ENCODE results near the gene AIF1. TPM values are rescaled to one million over a fixed set of nuclear protein-coding genes. Genes with fewer than 3 reads are reported as not detected.

Gene AIF1
- total RNA-seq, 1 donor from 2014 or later = 3.1 TPM

DNA sequence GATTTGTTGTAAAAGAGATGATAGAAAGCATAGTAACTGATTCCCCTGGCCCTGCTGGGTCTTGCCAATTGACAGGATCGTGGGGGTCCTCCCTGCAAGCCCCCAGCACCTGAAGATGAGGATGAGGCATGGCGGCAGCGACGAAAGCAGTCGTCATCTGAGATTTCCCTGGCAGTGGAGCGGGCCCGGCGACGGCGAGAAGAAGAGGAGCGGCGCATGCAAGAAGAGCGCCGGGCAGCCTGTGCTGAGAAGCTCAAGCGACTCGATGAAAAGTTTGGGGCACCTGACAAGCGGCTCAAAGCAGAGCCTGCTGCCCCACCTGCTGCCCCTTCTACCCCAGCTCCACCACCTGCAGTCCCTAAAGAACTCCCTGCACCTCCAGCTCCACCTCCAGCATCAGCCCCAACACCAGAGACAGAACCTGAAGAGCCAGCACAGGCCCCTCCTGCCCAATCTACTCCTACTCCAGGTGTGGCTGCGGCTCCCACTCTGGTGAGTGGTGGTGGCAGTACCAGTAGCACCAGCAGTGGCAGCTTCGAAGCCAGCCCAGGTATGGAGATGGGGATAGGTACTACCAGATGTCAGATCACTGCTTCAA, 12.8 kb downstream of the AIF1 start:
- Mint-ChIP-seq H3K27ac (no peak overlapping the region), H3K9me3 (ENCODE audit: low read depth) (no peaks in the 10 kb centered on the region), H3K4me1 (ENCODE audit: low read depth) (peaks cover 1% of the 10 kb centered on the region), H3K4me3 (ENCODE audit: low read depth) (no peak overlapping the region), H3K36me3 (ENCODE audit: insufficient read depth) (peaks cover 42% of the 10 kb centered on the region), H3K27me3 (no peaks in the 10 kb centered on the region)
- TF ChIP-seq, protein P1, sequence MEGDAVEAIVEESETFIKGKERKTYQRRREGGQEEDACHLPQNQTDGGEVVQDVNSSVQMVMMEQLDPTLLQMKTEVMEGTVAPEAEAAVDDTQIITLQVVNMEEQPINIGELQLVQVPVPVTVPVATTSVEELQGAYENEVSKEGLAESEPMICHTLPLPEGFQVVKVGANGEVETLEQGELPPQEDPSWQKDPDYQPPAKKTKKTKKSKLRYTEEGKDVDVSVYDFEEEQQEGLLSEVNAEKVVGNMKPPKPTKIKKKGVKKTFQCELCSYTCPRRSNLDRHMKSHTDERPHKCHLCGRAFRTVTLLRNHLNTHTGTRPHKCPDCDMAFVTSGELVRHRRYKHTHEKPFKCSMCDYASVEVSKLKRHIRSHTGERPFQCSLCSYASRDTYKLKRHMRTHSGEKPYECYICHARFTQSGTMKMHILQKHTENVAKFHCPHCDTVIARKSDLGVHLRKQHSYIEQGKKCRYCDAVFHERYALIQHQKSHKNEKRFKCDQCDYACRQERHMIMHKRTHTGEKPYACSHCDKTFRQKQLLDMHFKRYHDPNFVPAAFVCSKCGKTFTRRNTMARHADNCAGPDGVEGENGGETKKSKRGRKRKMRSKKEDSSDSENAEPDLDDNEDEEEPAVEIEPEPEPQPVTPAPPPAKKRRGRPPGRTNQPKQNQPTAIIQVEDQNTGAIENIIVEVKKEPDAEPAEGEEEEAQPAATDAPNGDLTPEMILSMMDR (IDR thresholded peaks at IDR 0.05; ENCODE audit: unreplicated experiment) = no peak
- no peak for DNase-seq (ENCODE audit: low spot score, unreplicated experiment)

GRCh38 chr6:31629014-31629413, 14.0 kb downstream of the AIF1 start:
- Mint-ChIP-seq H3K27me3 (no peaks in the 10 kb centered on the region), H3K9me3 (ENCODE audit: low read depth) (no peaks in the 10 kb centered on the region), H3K4me3 (ENCODE audit: low read depth) (no peak overlapping the region), H3K36me3 (ENCODE audit: insufficient read depth) (peaks cover 42% of the 10 kb centered on the region), H3K27ac (no peak overlapping the region), H3K4me1 (ENCODE audit: low read depth) (no peaks in the 10 kb centered on the region)
- no peak for DNase-seq (ENCODE audit: low spot score, unreplicated experiment)
- TF ChIP-seq, protein P1 (IDR thresholded peaks at IDR 0.05; ENCODE audit: unreplicated experiment) = no peak

GRCh38 chr6:31630177-31630934, 15.3 kb downstream of the AIF1 start:
- H3K27me3 Mint-ChIP-seq = no peaks in the 10 kb centered on the region
- no peak overlapping the region for H3K4me3 Mint-ChIP-seq (ENCODE audit: low read depth)
- TF ChIP-seq, protein P1 (IDR thresholded peaks at IDR 0.05; ENCODE audit: unreplicated experiment) = no peak
- no peaks in the 10 kb centered on the region for H3K4me1 Mint-ChIP-seq (ENCODE audit: low read depth)
- H3K9me3 Mint-ChIP-seq (ENCODE audit: low read depth) = no peaks in the 10 kb centered on the region
- DNase-seq (ENCODE audit: low spot score, unreplicated experiment) = no peak
- H3K36me3 Mint-ChIP-seq (ENCODE audit: insufficient read depth) = peaks cover 42% of the 10 kb centered on the region
- peak overlapping the region; percentile 33 for H3K27ac Mint-ChIP-seq

DNA sequence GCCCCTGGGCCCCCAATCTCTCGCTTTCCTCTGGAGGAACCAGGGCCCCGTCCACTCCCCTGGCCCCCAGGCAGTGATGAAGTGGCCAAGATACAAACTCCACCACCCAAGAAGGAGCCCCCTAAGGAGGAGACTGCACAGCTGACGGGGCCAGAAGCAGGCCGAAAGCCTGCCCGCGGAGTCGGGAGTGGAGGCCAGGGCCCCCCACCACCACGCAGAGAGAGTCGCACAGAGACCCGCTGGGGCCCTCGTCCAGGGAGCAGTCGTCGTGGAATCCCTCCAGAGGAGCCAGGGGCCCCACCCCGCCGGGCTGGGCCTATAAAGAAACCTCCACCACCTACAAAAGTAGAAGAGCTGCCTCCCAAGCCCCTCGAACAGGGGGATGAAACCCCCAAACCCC, 16.2 kb downstream of the AIF1 start:
- TF ChIP-seq, protein P1 (IDR thresholded peaks at IDR 0.05; ENCODE audit: unreplicated experiment) = no peak
- no peak for DNase-seq (ENCODE audit: low spot score, unreplicated experiment)
- H3K4me3 Mint-ChIP-seq (ENCODE audit: low read depth) = no peak overlapping the region
- peaks cover 39% of the 10 kb centered on the region for H3K36me3 Mint-ChIP-seq (ENCODE audit: insufficient read depth)
- no peaks in the 10 kb centered on the region for H3K9me3 Mint-ChIP-seq (ENCODE audit: low read depth)
- H3K27me3 Mint-ChIP-seq = no peaks in the 10 kb centered on the region
- H3K4me1 Mint-ChIP-seq (ENCODE audit: low read depth) = no peaks in the 10 kb centered on the region
- peak overlapping the region; percentile 81 for H3K27ac Mint-ChIP-seq

GRCh38 chr6:31631681-31632278, 16.7 kb downstream of the AIF1 start:
- DNase-seq (ENCODE audit: low spot score, unreplicated experiment) = no peak
- Mint-ChIP-seq H3K4me1 (ENCODE audit: low read depth) (no peaks in the 10 kb centered on the region), H3K36me3 (ENCODE audit: insufficient read depth) (peaks cover 36% of the 10 kb centered on the region), H3K27me3 (no peaks in the 10 kb centered on the region), H3K4me3 (ENCODE audit: low read depth) (no peak overlapping the region), H3K27ac (no peak overlapping the region), H3K9me3 (ENCODE audit: low read depth) (no peaks in the 10 kb centered on the region)
- TF ChIP-seq, protein P1 (IDR thresholded peaks at IDR 0.05; ENCODE audit: unreplicated experiment) = no peak
